Right lobe of liver (tissue), 4 donors: ENCODE results near the gene CCDC51.

Experiments
- CTCF ChIP-seq, 4 donors: fragments of 200-600 bp in 3 of 4; fragments of 450-650 bp in 1 of 4; IDR thresholded peaks; one replicate each; pipeline versions ENCODE4 v1.5.1 to v1.8.0; 2016 to 2022; ENCODE audit warnings: antibody characterized with exemption in 4 of 4, mild to moderate bottlenecking in 2 of 4
- POLR2A ChIP-seq: fragments of 450-650 bp; IDR thresholded peaks from one replicate; pipeline ENCODE4 v1.6.1; 2017; ENCODE audit warnings: antibody characterized with exemption, mild to moderate bottlenecking
- donor health status: DM: no; HTN: no; CAD: no.
- donor health status: DM: no; HTN: no; CAD: no.
- donor health status: DM: no; HTN: yes; CAD: no.

- no peak for TF ChIP-seq POLR2A
- no peak for TF ChIP-seq CTCF (IDR thresholded peaks at IDR 0.05)
Measured at GRCh38 chr3:48402281-48402732, 37.6 kb downstream of the CCDC51 start.
